ENCODE measurements around the gene SH3TC1. TPM values are rescaled to one million over a fixed set of nuclear protein-coding genes. Genes with fewer than 3 reads are reported as not detected.

SH3TC1 gene
- total and polyA plus RNA-seq, 2 of the 13 experiments (the other 11 are each of a cell fraction or from before 2014, with no cell fraction given): 14.9 to 21.8 TPM

GRCh38 chr4:8202108-8203051 lies 3.3 kb downstream of the SH3TC1 start (continued):
- TF ChIP-seq SAFB2 (CRISPR knock-in tag; IDR thresholded peaks at IDR 0.05; ENCODE audit: borderline replicate concordance, low read depth): no peak
- no peak for TF ChIP-seq PRPF4 (IDR thresholded peaks at IDR 0.05; ENCODE audit: low read depth, low read length, poor library complexity, severe bottlenecking)
- no peak for TF ChIP-seq ZNF333 (CRISPR knock-in tag; IDR thresholded peaks at IDR 0.05; ENCODE audit: borderline replicate concordance)
- no peak for TF ChIP-seq ZFP1 (CRISPR knock-in tag; IDR thresholded peaks at IDR 0.05)
- TF ChIP-seq ZNF75D (CRISPR knock-in tag; IDR thresholded peaks at IDR 0.05; ENCODE audit: borderline replicate concordance): no peak
- TF ChIP-seq PLRG1 (conservative IDR thresholded peaks at IDR 0.05): no peak
- TF ChIP-seq RNF2 (conservative IDR thresholded peaks at IDR 0.05; ENCODE audit: low read depth): no peak
- TF ChIP-seq DPF2 (CRISPR knock-in tag; IDR thresholded peaks at IDR 0.05; ENCODE audit: borderline replicate concordance, low read depth): no peak; the same call in 1 of the 2 replicates
- TF ChIP-seq KAT2B (IDR thresholded peaks at IDR 0.05; ENCODE audit: borderline replicate concordance, low read depth, low read length): no peak
- TF ChIP-seq TEAD2 (CRISPR knock-in tag; IDR thresholded peaks at IDR 0.05): no peak
- TF ChIP-seq RARA (CRISPR knock-in tag; IDR thresholded peaks at IDR 0.05): peak; percentile 51; the same call in 1 of the 2 replicates
- no peak for TF ChIP-seq E2F5 (CRISPR knock-in tag; conservative IDR thresholded peaks at IDR 0.05)
- no peak for TF ChIP-seq NR0B2 (CRISPR knock-in tag; IDR thresholded peaks at IDR 0.05)
- no peak for TF ChIP-seq ZNF180 (CRISPR knock-in tag; IDR thresholded peaks at IDR 0.05; ENCODE audit: borderline replicate concordance, low read depth)
- no peak for TF ChIP-seq CERS6 (CRISPR knock-in tag; IDR thresholded peaks at IDR 0.05)
- TF ChIP-seq SOX6 (IDR thresholded peaks at IDR 0.05): no peak
- peak; percentile 52; the same call in 1 of the 2 replicates for TF ChIP-seq SOX6 (CRISPR knock-in tag; IDR thresholded peaks at IDR 0.05)
- TF ChIP-seq ZBTB21 (CRISPR knock-in tag; IDR thresholded peaks at IDR 0.05): no peak
- peak; percentile 47; the same call in 1 of the 2 replicates for TF ChIP-seq KDM2A (CRISPR knock-in tag; IDR thresholded peaks at IDR 0.05; ENCODE audit: borderline replicate concordance, low read depth)
- peak; percentile 72; the same call in 1 of the 2 replicates for TF ChIP-seq ZNF792 (CRISPR knock-in tag; IDR thresholded peaks at IDR 0.05)
- no peak for TF ChIP-seq SMARCE1 (IDR thresholded peaks at IDR 0.05; ENCODE audit: borderline replicate concordance)
- no peak for TF ChIP-seq HNRNPUL1 (IDR thresholded peaks at IDR 0.05; ENCODE audit: low read depth, low read length)
- TF ChIP-seq ZNF326 (CRISPR knock-in tag; IDR thresholded peaks at IDR 0.05; ENCODE audit: borderline replicate concordance): no peak
- no peak for TF ChIP-seq MLX (CRISPR knock-in tag; IDR thresholded peaks at IDR 0.05)
- no peak for TF ChIP-seq ZNF337 (CRISPR knock-in tag; IDR thresholded peaks at IDR 0.05; ENCODE audit: borderline replicate concordance, low read depth)
- TF ChIP-seq CREB1 (IDR thresholded peaks at IDR 0.05): no peak
- TF ChIP-seq CREB1 (CRISPR knock-in tag; IDR thresholded peaks at IDR 0.05): no peak

Data from HepG2 (cell line).